COLO668 (cell line): ENCODE measurements around the gene RHEB.

Source experiments
- DNase-seq: peaks from one replicate; lab custom pipeline; 2025; ENCODE audit not compliant: unreplicated experiment; lab: John Stamatoyannopoulos, UW

RHEB gene

DNA sequence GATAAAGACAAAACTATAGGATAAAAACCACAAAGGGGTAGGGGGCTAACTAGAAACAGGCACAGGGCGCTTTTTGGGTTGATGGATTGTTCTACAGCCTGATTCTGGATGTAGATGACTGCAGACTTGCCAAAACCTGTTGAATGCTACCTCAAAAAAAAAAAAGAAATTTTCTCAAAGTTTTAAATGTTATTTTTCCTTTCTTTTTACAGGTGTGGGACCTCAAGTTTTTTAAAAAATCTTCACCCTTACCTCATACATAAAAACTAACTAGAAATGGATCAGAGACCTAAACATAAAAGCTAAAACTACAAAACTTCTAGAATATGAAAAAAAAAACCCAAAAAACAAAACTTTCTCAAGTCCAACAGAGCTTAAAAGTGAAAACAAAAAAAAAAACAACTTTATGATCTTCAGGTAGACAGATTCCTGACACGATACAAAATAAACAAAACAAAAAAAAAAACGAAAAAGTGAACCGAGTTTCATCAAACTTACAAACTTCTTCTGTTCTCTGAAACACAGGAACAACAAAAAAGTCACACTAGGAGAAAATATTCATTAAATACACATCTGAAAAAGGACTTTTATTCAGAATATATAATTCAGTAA, 14.9 kb downstream of the RHEB start:
- DNase-seq: no peak

DNA sequence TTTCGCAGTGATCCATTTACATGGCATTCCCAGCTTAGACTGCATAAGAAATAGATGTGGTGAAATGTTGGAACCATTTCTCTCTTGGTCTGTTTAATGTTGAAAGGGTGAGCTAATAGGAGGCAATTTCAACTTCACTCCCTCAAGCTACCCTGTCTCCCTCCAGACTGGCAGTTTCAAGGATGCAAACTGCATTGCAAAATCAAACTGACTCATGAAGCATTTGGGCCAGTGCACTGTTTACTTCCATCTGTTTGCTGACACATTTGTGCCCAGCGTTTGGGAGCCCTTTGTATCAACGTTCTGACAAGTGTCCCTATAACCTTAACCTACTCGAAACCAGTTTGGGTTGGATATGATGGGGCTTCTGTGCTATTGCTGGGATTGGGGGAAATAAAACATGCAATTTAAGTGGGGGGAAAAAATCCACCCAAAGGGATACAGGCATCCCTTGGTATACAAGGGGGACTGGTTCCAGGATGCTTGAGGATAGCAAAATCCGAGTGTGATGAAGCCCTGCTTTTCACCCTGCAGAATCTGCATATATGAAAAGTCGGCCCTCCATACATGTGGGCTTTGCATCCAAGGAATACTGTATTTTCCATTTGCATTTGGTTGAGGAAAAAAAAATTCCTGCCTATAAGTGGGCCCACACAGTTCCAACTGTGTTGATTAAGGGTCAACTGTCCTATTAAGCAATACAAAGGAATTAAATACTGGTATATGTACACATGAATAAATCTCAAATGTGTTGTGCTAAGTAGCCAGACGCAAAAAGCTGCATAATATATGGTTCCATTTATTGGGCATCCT, 15.6 kb downstream of the RHEB start:
- peak; percentile 9 for DNase-seq

DNA sequence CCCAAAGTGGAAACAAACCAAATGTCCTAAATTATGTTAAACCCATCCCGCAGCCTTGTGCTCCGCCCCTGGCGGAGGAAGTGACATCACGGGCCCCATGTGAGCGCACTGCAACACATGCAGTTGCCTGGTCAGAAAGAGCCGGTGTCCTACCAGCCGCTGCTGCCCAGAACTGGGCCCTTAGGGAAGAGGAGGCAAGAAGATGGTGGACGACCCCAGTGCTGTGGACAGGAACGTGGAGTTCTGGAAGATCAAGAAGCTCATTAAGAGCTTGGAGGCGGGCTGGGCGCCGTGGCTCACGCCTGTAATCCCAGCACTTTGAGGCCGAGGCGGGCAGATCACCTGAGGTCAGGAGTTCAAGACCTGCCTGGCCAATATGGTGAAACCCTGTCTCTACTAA, 18.0 kb downstream of the RHEB start:
- DNase-seq: no peak

DNA sequence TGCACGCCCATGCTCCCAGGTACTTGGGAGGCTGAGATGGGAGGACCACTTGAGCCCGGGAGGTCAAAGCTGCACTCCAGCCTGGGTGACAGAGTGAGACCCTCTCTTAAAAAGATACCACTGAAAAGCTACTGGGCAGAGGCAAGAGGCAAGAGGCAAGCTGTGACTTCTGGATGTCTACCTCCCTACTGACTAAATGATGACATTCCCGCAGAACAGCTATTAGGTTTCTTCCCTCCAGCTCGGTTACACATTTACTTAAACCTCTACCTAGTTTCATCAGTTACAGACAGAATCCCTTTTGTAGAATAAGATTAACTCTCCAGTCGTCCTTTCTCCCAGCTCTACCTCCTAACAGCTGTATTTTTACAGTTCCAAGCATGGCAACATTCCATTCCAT, 21.2 kb downstream of the RHEB start:
- DNase-seq: no peak

DNA sequence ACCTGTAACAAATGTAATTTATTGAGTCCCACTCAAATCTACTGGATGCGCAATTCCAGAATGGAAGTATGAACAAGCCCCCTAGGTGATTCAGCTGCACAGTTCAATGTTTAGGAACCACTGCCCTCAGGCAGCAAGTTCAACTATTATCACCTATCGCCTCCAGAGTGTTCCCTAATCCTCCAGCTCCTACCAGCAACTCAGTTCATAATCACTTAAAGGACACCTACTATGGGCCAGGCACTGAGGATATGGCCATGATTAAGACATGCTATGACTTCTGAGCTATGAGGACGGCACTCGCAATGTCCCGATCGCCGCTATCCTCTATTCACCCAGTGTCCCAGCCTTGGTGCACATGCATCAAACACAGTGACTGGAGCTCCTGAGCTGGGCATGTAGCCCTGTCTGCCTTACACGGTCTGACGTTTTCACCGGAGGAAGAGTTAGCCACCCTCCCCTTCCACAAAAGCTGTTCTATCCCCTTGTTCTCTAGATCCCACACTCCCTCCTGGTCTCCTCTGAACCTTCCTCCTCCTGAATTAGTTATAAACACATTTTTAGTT, 22.3 kb downstream of the RHEB start:
- no peak for DNase-seq

DNA sequence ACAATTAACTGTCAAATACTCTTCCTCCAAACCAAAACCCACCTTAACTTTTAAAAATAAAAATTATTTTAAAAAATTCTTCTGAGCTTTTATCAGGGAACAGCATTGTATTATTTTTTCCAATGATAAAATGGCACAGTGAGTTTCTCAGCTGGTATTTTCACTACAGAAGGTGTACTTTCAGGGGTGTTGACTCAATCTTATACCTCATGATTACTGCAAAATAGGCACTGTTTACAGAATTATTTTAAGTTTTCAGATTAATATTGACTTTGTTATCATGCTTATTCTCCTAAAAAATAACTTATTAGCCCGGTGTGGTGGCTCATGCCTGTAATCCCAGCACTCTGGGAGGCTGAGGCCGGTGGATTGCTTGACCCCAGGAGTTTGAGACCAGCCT, 24.3 kb downstream of the RHEB start:
- no peak for DNase-seq

DNA sequence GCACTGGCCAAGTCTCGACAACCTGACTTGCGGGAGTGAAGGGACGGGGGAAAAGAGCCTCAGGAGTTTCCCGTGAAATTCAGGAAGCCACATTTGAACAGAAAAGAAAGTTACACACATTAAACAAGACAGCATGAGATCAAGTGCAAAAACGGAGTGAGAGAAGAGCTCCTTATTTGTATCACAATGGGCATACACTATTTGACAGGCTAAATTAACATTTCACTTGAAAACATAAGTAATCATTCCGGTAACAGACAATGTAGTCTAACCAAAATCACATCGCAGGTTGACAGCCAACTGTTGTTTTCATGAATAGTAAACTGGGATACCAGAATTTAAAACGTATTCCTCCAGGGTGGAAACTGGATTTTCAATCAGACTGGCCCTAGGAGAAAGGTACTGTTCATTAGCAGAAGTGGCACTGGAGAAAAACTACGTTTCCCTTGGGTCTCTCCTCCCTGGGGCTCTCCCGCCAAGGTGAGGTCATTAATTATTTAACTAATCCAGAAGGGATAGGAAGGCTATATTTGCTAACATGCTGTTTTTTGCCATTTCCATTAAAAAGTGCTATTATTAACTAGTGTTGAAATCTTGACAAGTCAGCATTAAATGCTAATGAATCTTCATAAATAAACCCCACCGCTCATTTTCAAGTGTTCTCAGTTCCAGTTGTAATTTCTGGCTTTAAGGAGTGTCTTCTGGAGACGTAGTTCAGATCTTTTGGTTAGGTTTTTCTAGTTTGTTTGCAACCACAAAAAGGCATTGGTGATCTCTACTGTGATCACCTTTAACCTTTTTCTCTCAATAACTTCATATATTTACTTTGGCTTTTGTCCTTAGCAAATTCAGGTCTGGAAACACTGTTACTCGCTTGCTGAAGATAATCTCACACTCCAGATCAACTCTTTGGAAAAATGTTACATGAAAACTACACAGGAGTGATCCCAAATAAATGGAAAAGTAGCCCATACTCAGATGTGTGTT, 25.1 kb downstream of the RHEB start:
- no peak for DNase-seq

DNA sequence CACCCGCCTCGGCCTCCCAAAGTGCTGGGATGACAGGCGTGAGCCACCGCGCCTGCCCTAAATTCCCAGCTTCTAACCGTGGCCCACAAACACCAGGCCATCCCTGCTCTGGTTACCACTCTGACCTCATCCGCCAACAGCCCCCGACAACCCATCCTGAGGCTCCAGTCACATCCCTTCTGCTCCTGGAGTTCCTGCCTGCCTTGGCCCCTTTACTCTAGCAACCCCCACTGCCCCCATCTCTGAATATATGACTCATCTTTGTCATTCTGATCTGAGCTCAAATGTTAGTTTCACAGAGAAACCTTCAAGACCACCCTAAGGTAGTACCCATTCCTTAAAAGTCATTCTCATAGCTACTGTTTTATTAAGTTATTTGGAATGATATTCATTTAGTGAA, 26.6 kb downstream of the RHEB start:
- no peak for DNase-seq

DNA sequence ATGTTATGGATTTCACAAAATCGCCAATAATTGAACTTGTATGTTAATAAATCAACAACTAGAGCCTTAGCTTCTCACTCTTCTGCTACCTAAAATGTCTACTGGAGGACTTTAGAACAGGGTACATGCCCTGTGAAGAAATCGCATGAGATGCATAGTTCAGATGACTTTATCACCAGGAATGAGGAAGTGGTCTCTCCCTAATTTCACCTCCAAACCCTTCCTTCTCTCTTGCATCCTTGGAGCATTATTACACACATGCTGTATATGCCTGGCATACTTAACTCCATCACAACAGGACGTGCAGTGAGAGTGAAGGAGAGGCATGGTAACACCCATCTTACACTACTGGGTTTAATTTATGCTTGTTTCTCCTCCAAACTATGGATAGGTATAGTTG, 27.8 kb downstream of the RHEB start:
- no peak for DNase-seq

DNA sequence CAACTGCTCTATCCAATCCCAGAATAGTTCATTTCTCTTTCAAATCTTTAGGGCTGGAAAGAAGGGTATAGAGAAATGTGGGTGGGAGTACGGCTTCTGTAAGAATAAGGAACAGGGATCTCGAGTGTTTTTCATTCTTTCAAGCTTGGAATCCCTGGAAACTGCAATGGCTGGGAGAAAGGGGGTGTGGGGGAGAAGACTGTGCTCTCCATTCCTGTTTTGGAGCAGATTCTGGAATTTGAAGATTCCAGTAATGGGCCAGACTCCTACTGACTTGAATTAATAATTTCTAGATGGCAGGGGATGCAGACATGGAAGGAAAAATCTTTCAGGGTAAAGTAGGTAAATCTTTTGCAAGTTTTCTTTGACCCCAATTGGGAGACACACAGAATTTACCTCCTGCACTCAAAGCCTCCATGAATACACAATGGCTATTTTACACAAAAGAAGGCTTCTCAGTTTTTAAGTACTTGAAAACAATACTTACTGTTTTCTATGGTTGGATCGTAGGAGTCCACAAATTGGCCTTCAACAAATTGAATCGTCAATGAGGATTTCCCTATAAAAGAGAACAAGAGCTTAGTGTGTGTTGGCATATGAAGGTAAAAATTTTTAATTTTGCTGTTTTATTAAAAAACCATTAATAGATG, 29.1 kb downstream of the RHEB start:
- no peak for DNase-seq

DNA sequence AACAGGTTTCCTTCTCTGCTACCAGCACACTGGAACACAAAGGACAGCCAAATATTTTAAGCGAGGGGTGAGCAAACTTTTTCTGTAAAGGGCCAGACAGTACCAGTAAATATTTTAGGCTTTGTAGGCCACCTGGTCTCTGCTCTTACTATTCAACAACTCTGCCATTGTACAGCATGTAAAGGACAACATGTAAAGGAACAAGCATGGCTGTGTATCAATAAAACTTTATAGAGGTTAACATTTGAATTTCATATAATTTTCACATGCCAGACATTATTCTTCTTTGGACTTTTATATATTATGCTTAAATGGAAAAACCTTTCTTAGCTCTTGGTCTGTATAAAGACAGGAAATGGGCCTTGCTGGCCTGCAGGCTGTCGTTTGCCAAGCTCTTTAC, 30.2 kb downstream of the RHEB start:
- DNase-seq: no peak

DNA sequence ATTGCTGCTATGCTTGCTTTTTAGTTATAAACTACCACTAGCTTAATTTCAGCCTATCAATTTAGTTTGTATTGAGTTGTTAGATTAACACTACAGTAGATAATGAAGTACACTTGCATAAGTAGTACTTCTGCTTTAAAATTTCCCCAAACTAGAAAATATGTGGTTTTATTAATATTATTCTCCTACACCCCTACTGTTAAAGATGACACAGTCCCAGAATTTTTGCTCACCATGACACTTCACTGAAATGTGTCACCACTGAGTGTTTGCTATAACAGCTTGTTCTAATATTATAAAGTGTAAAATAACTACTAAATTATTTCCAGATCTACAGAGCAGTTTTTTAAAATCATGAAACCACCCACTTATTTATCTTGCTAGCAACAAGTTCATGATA, 31.6 kb downstream of the RHEB start:
- no peak for DNase-seq

DNA sequence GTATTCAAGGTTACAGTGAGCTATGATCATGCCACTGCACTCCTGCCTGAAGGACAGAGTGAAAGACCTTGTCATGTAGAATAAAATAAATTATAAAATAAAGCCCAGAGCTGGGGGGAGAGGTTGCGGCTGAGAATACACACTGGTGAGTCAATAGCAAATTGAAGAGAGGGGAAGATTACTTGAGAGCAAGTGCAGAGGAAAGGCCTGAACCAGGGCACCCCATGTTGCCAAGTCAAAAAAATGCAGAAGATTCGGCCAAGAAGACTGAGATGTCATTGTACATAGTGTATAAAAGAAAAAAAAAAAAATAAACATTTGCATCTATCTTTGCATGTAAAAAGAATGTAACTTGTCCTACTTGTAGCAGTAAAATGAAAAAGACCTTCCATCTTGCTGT, 32.5 kb downstream of the RHEB start:
- DNase-seq: no peak

DNA sequence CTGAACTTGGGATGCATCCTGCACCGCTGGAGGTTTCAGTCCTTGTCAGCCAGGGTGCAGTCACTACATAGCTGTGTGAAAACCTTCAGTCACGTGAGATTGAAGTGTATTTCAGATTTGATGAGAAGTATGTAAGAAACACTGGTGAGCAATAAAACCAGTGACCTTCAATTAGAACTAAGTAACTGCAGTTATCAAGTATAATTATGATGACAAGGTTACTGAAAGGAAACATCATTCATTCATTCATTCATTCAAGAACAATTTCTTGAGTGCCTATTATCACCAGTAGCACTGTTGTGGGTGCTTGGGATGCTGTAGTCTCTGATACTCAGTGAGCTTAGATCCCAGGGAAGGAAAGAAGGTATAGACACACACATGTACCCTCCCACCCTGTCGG, 33.6 kb downstream of the RHEB start:
- no peak for DNase-seq

DNA sequence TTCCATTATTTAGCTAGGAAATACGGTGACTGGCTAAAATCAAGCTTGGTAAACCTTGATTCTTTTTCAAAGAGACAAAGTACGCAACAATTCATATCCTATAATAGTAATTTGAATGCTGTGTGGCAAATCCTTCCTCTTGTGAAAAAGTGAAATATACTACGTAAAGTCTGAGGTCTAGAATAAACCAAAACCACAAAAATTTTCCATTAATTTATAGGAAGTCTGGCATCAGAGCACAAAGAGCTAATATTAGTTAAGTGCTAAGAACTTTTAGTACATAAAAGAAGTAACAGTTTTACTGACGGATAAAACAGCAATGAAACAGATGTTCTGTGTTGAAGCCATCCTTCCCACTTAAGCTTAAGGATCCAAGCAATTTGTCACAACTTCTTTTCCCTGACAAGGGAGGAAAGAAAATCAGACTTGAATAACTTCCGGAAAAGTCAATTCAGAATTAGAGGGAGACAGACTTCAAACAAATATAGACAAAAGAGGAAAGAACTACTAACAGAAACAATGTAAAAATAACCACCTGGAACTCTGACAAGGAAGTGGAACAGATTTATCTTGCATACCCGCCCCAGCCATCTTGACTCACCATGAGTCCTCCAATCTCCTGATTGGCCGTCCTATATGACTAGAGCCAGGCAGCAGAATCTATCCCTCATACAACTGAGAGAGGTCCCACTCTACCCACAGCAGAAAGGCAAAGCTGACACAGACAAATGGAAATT, 34.6 kb downstream of the RHEB start:
- DNase-seq: no peak

DNA sequence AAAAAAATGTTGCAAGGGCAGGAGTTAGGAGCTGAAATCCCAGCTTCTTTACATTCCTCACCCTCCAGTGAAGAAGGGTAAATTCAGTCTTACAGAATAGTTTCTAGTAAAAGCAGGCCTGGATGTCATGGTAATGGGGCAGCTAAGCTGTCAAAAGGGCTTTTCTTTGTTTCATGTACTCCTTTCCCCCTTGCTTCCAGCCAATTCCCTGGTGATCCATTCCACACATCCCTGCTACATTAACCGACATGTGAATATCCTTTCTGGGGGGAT, 36.0 kb downstream of the RHEB start:
- no peak for DNase-seq

DNA sequence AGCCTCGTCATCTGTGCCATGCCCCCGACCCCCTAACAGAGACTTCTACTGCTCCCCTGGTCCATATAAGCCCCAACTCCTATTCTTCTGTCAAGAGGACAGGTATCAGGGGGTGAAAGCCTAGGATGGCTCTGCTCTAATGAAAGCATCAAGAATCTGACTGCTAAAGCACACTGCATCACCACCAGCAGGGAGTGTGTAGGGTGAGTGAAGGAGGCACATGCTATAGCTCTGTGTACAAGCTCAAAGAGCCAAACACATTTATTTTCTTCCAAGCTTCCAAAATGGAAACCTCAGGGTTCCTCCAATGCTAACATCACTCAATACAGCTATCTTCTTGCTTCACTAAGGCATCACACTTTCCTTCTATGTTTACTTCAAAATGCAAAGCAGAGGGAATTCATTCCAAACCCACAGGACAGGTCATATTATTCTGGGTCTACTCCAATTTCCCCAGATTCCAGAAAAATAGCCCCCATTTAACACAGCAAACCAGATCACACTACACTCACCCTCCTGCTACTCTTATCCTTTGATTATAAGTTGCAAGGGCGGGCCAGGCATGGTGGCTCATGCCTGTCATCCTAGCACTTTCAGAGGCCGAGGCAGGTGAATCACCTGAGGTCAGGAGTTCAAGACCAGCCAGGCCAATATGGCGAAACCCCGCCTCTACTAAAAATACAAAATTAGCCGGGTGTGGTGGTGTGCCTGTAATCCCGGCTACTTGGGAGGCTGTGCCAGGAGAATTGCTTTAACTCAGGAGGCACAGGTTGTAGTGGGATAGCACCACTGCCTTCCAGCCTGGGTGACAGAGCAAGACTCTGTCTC, 36.6 kb downstream of the RHEB start:
- no peak for DNase-seq

DNA sequence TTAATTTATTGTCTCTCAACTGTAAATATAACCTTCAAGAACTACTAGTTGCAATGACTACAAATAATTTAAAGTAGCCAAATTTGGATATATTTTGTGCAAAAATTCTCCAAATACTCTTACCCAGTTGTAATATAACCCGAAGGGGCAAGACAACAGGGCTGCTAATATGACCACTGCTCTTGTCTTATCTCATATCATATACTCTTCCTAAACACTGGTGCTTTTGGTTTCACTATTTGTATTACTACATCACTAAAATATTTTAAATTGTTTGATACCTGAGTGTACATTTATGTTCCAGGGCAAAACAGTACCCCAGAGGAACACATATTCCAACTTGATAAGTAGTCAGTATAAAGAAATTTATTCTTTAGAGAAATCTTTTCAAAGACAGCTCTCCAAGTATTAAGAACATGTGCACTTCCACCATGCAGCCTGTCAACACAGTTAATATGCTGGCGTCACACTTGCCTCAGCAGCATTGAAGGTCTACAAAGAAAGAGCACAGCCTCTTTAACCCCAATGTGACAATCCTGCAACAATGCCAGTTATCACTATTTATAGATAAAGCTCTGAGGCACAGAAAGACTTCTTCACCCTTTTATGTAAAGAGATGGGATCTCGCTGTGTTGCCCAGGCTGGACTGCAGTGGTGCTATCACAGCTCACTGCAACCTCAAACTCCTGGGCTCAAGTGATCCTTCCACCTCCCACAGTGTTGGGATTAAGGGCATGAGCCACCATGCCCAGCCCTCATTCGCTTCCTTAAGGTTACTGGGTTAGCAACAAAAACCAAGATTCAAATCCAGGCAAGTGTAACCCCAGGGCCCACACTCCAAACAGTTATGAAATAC, 37.8 kb downstream of the RHEB start:
- no peak for DNase-seq

DNA sequence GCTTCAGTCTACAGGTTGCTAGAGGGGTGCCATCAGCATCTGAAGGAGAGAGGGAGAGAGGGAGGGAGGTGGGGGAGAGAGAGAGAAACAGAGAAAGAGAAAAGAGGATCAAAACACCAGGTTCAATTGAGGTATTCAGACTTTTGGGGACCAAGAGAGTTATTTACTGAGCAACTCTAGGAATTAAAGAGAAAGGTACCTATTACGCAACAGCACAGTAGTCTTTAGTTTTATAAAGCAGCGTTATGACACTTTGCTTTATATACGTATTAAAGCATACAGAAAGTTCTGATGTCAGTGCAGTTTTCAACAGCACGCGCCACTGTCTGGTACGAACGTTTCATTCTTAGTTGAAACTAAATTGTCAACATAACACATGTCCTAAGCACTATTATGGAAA, 41.8 kb downstream of the RHEB start:
- DNase-seq: no peak
